Measurements from ENCODE around the gene RHNO1. TPM values are rescaled to one million over a fixed set of nuclear protein-coding genes. Genes with fewer than 3 reads are reported as not detected.

Gene RHNO1
- polyA plus RNA-seq, 12 donors = 19.4 to 44.7 (median 27.3) TPM; not detected in 1

DNA sequence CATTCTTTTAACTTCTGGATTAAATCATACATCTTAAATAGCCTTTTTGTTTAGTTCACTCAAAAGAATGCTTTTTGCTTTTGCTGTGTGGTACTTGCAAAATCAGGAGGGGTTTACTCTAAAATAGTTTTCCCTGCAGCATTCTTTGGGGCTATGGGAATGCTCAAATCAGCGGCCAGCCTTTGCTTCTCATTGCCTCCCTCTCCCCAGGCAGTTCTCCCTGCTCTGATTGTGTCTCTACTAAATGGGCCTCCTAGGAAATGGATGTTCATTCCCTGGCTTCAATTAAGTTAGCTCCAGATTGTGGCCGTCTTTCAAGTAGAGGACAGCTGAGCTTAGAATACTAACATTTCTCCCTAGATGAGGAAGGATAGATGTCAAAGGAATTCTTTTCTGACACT lies 18.0 kb downstream of the RHNO1 start:
- DNase-seq = no peak

GRCh38 chr12:2895511-2895910 lies 18.5 kb downstream of the RHNO1 start:
- DNase-seq = no peak

- DNase-seq = no peak
These were observed 20.4 kb downstream of the RHNO1 start for GRCh38 chr12:2897418-2897817.

DNA sequence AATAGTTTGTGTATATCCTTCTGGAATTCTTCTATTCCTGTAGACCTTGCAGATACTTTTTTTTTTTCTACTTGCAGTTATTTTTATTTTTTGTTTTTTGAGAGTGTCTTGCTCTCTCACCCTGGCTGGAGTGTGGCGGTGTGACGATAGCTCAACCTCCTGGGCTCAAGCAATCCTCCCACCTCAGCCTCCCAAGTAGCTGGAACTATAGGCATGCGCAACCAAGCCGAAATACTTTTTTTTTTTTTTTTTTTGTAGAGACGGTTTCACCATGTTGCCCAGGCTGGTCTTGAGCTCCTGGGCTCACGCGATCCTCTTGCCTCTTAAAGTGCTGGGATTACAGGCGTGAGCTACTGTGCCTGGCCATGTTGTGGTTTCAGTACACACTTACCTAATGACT lies 23.6 kb downstream of the RHNO1 start:
- no peak for DNase-seq

GRCh38 chr12:2902272-2902880 lies 25.4 kb downstream of the RHNO1 start:
- no peak for DNase-seq

GRCh38 chr12:2904260-2904659 lies 27.2 kb downstream of the RHNO1 start:
- no peak for DNase-seq

- no peak for DNase-seq
These were observed 35.2 kb downstream of the RHNO1 start for GRCh38 chr12:2912216-2912575.

GRCh38 chr12:2919249-2919648 lies 42.2 kb downstream of the RHNO1 start:
- DNase-seq = no peak

DNA sequence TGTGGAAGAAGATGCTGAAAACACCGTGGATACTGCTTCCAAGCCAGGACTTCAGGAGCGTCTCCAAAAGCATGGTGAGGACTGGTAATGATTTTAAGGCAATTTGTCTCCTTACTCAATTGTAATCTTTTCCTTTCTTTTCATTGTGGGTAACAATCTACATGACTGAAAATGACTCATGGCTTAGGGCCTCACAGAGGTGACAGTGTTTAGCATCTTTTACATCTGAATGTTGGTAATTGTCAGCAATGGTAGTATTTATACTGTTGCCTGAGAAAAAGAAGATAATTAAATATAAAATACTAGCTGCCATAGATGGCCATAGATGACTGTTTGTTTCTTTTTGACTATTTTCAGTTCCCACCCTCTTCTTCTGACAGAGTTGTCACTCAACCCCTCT lies 45.3 kb downstream of the RHNO1 start:
- no peak for DNase-seq

- no peak for DNase-seq
These were observed 46.0 kb downstream of the RHNO1 start for GRCh38 chr12:2923057-2923456.

- no peak for DNase-seq
These were observed 47.0 kb downstream of the RHNO1 start for GRCh38 chr12:2924019-2924418.

GRCh38 chr12:2925322-2925995 lies 48.4 kb downstream of the RHNO1 start:
- DNase-seq = no peak

- no peak for DNase-seq
These were observed 53.8 kb downstream of the RHNO1 start for GRCh38 chr12:2930865-2931264.

DNA sequence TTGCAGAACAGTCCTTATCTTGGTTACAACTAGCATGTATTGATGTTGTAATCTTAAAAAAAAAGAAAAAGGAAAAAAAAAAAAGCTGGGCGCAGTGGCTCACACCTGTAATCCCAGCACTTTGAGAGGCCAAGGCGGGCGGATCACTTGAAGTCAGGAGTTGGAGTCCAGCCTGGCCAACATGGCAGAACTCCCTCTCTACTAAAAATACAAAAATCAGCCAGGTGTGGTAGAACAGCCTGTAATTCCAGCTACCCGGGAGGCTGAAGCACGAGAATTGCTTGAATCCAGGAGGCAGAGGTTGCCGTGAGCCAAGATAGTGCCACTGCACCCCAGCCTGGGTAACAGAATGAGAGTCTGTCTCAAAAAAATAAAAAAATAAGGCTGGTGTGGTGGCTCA lies 56.6 kb downstream of the RHNO1 start:
- no peak for DNase-seq

DNA sequence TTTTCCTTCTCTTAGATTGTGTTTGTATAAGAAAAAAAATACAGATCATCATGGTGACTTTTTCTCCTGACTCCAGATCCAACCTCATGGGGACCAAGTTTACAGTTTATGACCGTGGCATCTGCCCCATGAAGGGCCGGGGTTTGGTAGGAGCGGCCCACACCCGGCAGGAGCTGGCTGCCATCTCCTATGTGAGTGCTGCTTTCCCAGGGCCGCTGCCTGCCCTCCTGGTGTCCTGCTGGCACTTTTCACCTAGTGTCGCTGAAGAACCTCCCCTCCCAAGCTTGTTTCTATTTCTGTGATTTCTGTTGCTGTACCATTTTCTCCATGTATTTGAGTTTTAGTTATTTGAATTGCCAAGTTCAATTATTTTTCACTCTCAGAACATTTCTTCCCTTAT lies 57.3 kb downstream of the RHNO1 start:
- DNase-seq = no peak

DNA sequence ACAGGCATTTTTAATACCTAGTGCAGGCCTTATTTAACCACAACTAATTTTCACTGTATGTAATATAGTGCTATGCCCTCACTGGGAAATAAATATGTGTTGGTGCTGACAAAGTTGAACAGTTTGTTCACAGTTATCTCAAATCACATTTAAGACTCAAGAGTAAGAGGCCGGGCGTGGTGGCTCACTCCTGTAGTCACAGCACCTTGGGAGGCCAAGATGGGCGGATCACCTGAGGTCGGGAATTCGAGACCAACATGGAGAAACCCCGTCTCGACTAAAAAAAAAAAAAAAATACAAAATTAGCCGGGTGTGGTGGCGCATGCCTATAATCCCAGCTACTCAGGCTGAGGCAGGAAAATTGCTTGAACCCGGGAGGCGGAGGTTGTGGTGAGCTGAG lies 59.3 kb downstream of the RHNO1 start:
- no peak for DNase-seq

DNA sequence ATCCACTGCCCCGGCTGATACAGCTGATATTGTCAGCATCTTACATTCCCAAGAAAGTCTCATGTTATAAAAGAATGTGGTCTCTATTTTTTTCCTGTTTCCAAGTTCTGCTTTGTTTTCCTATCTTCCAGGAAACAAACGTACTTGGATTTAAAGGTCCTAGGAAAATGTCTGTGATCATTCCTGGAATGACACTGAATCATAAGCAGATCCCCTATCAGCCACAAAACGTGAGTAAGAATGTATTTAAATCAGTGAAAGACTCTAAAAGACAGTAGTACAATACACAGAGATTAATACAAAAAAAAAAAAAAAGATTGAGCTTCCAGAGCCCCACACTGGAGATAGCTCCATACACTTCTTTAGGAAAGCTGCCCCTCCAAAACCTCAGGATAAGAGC lies 60.5 kb downstream of the RHNO1 start:
- DNase-seq = no peak

Other genes starting within 250 kb of the RHNO1 start
- gene FKBP4, start 82.3 kb upstream of the RHNO1 start, polyA plus RNA-seq (ENCODE audit: insufficient read length in 12 of 12) = 10 to 100 TPM in 11 of 12 donors, not detected in 1; 39.8 to 56.0 (median 47.3) TPM
- 10 to 100 TPM in 11 of 12 donors, not detected in 1; 23.3 to 76.4 (median 27.6) TPM for gene ITFG2, start 64.6 kb upstream of the RHNO1 start, polyA plus RNA-seq (ENCODE audit: insufficient read length in 12 of 12)
- 1 to 10 TPM in 11 of 12 donors, not detected in 1; 4.9 to 7.1 (median 5.7) TPM for gene NRIP2, start 42.2 kb upstream of the RHNO1 start, polyA plus RNA-seq (ENCODE audit: insufficient read length in 12 of 12)
- 1 to 10 TPM in 3 of 12 donors, under 1 TPM in 7, not detected in 2; 0.22 to 1.6 (median 0.75) TPM for gene TEX52, start 20.2 kb upstream of the RHNO1 start, polyA plus RNA-seq (ENCODE audit: insufficient read length in 12 of 12)
- gene FOXM1, start within 50 bp of the RHNO1 start, polyA plus RNA-seq (ENCODE audit: insufficient read length in 12 of 12) = 10 to 100 TPM in 11 of 12 donors, not detected in 1; 12.1 to 32.8 (median 18.8) TPM
- gene TULP3, start 13.7 kb downstream of the RHNO1 start, polyA plus RNA-seq (ENCODE audit: insufficient read length in 12 of 12) = 10 to 100 TPM in 11 of 12 donors, not detected in 1; 14.6 to 49.8 (median 26.4) TPM
- 100 to 1,000 TPM in 2 of 12 donors, 10 to 100 TPM in 9, not detected in 1; 39.9 to 122 (median 83.1) TPM for gene TEAD4, start 82.2 kb downstream of the RHNO1 start, polyA plus RNA-seq (ENCODE audit: insufficient read length in 12 of 12)
- 100 to 1,000 TPM in 9 of 12 donors, 10 to 100 TPM in 3; 55.2 to 563 (median 115) TPM for gene TSPAN9, start 200.2 kb downstream of the RHNO1 start, polyA plus RNA-seq (ENCODE audit: insufficient read length in 12 of 12)

All from muscle of arm (tissue), 12 donors.